H9 (cell line): ENCODE measurements around the gene SCUBE1. TPM values are rescaled to one million over a fixed set of nuclear protein-coding genes. Genes with fewer than 3 reads are reported as not detected.

ENCODE experiments used
- DNase-seq: peaks from one replicate; pipeline ENCODE4 v3.0.0-alpha.2; 2017
- H2AFZ ChIP-seq: one replicate; pipeline ENCODE4 v1.6.1; 2013; ENCODE audit warnings: mild to moderate bottlenecking, low read length, control low read depth, moderate library complexity
- H2AK5ac ChIP-seq: 2 replicates; pipeline ENCODE4 v1.6.1; 2013; ENCODE audit warnings: low read length, control low read depth, mixed read lengths; ENCODE audit not compliant: insufficient read length
- H2BK120ac ChIP-seq: one replicate; pipeline ENCODE4 v1.6.1; 2013; ENCODE audit warnings: low read depth, mild to moderate bottlenecking, low read length, control low read depth, inconsistent platforms; ENCODE audit not compliant: poor library complexity, severe bottlenecking
- H2BK12ac ChIP-seq: 2 replicates; pipeline ENCODE4 v1.6.1; 2013; ENCODE audit warnings: low read length, control low read depth, mixed read lengths, low read depth; ENCODE audit not compliant: insufficient read length
- H2BK15ac ChIP-seq: 2 replicates; pipeline ENCODE4 v1.6.1; 2013; ENCODE audit warnings: low read depth, low read length, control low read depth
- H2BK20ac ChIP-seq: one replicate; pipeline ENCODE4 v1.6.1; 2013; ENCODE audit warnings: low read depth, mild to moderate bottlenecking, low read length, control low read depth, inconsistent platforms; ENCODE audit not compliant: poor library complexity, severe bottlenecking
- H2BK5ac ChIP-seq: 2 replicates; pipeline ENCODE4 v1.6.1; 2013; ENCODE audit warnings: low read length, control low read depth, mixed read lengths; ENCODE audit not compliant: insufficient read length
- H3K14ac ChIP-seq: 2 replicates; pipeline ENCODE4 v1.6.1; 2013; ENCODE audit warnings: low read length, control low read depth; ENCODE audit not compliant: insufficient read depth
- H3K18ac ChIP-seq: 2 replicates; pipeline ENCODE4 v1.6.1; 2013; ENCODE audit warnings: low read depth, mild to moderate bottlenecking, mixed read lengths, low read length, control low read depth; ENCODE audit not compliant: insufficient read length
- H3K23ac ChIP-seq: 2 replicates; pipeline ENCODE4 v1.6.1; 2013; ENCODE audit warnings: low read length, control low read depth, mixed read lengths, low read depth; ENCODE audit not compliant: insufficient read length
- H3K23me2 ChIP-seq: 2 replicates; pipeline ENCODE4 v1.6.1; 2013; ENCODE audit warnings: low read depth, mild to moderate bottlenecking, mixed read lengths, low read length, control low read depth; ENCODE audit not compliant: insufficient read length, poor library complexity, severe bottlenecking
- H3K27ac ChIP-seq: 2 replicates; pipeline ENCODE4 v1.5.1; 2013; ENCODE audit warnings: low read length, control low read depth, mixed read lengths, low read depth; ENCODE audit not compliant: insufficient read length
- H3K27me3 ChIP-seq: 2 replicates; pipeline ENCODE4 v1.6.1; 2013; ENCODE audit warnings: low read length, control low read depth, inconsistent platforms; ENCODE audit not compliant: insufficient read depth
- H3K4ac ChIP-seq: 2 replicates; pipeline ENCODE4 v1.6.1; 2013; ENCODE audit warnings: low read depth, mild to moderate bottlenecking, control low read depth, inconsistent platforms, low read length, moderate library complexity
- H3K4me1 ChIP-seq: 2 replicates; pipeline ENCODE4 v1.6.1; 2013; ENCODE audit warnings: low read length, control low read depth, inconsistent platforms; ENCODE audit not compliant: insufficient read depth
- H3K4me2 ChIP-seq: 2 replicates; pipeline ENCODE4 v1.6.1; 2013; ENCODE audit warnings: low read length, control low read depth, mixed read lengths; ENCODE audit not compliant: insufficient read length, insufficient read depth
- H3K56ac ChIP-seq: 2 replicates; pipeline ENCODE4 v1.6.1; 2013; ENCODE audit warnings: low read depth, mild to moderate bottlenecking, mixed read lengths, low read length, control low read depth; ENCODE audit not compliant: insufficient read length
- H3K79me1 ChIP-seq: 2 replicates; pipeline ENCODE4 v1.6.1; 2013; ENCODE audit warnings: low read depth, mild to moderate bottlenecking, moderate library complexity, low read length, control low read depth, inconsistent platforms; ENCODE audit not compliant: insufficient read depth, poor library complexity, severe bottlenecking
- H3K79me2 ChIP-seq: 2 replicates; pipeline ENCODE4 v1.6.1; 2013; ENCODE audit warnings: low read length, control low read depth, inconsistent platforms; ENCODE audit not compliant: insufficient read depth
- H3K9ac ChIP-seq: 2 replicates; pipeline ENCODE4 v1.6.1; 2013; ENCODE audit warnings: low read length, control low read depth, mixed read lengths; ENCODE audit not compliant: insufficient read length; ENCODE audit errors: extremely low read depth
- H3K9me3 ChIP-seq: one replicate; pipeline ENCODE4 v1.6.1; 2013; ENCODE audit warnings: low read depth, low read length, inconsistent platforms; ENCODE audit not compliant: control insufficient read depth
- H3T11ph ChIP-seq: one replicate; pipeline ENCODE4 v1.6.1; 2013; ENCODE audit warnings: mild to moderate bottlenecking, low read length, control low read depth, inconsistent platforms
- H4K20me1 ChIP-seq: one replicate; pipeline ENCODE4 v1.6.1; 2013; ENCODE audit not compliant: control insufficient read depth, insufficient read length, insufficient read depth
- H4K5ac ChIP-seq: 2 replicates; pipeline ENCODE4 v1.6.1; 2013; ENCODE audit warnings: low read depth, mild to moderate bottlenecking, mixed read lengths, low read length, control low read depth; ENCODE audit not compliant: insufficient read length
- H4K8ac ChIP-seq: replicated peaks from 2 replicates; pipeline ENCODE4 v1.6.1; 2013; ENCODE audit warnings: low read length, control low read depth, mixed read lengths, low read depth; ENCODE audit not compliant: insufficient read length
- H4K91ac ChIP-seq: 2 replicates; pipeline ENCODE4 v1.6.1; 2013; ENCODE audit warnings: low read depth, mild to moderate bottlenecking, moderate library complexity, mixed read lengths, low read length, control low read depth; ENCODE audit not compliant: insufficient read length
- H3K27ac Mint-ChIP-seq, 3 experiments: 2 replicates in 2 of 3; 3 replicates in 1 of 3; pipeline ENCODE4 v1.8.0; 2020 to 2021; ENCODE audit warnings: mixed read lengths in 3 of 3, mild to moderate bottlenecking in 1 of 3, moderate library complexity in 1 of 3
- H3K27me3 Mint-ChIP-seq: 2 replicates; pipeline ENCODE4 v1.8.0; 2021; ENCODE audit warnings: low read depth, mild to moderate bottlenecking, moderate library complexity, mixed read lengths
- H3K36me3 Mint-ChIP-seq, 3 experiments: 2 replicates in 2 of 3; 3 replicates in 1 of 3; pipeline ENCODE4 v1.8.0; 2020 to 2021; ENCODE audit warnings: low read depth in 3 of 3, mixed read lengths in 3 of 3; ENCODE audit not compliant: insufficient read depth in 1 of 3
- H3K4me1 Mint-ChIP-seq, 2 experiments: 2 replicates each; pipeline ENCODE4 v1.8.0; 2020; ENCODE audit warnings: mixed read lengths in 2 of 2
- H3K4me3 Mint-ChIP-seq, 2 experiments: 2 replicates in 1 of 2; 3 replicates in 1 of 2; pipeline ENCODE4 v1.8.0; 2020 to 2021; ENCODE audit warnings: mild to moderate bottlenecking in 2 of 2, mixed read lengths in 2 of 2, moderate library complexity in 1 of 2
- H3K9me3 Mint-ChIP-seq, 2 experiments: 2 replicates in 1 of 2; 3 replicates in 1 of 2; pipeline ENCODE4 v1.8.0; 2020; ENCODE audit warnings: mild to moderate bottlenecking in 2 of 2, mixed read lengths in 2 of 2, moderate library complexity in 1 of 2
- CTCF ChIP-seq: fragments of 200-600 bp; sonication (generic); conservative IDR thresholded peaks from 3 replicates; pipeline ENCODE4 v1.8.0; 2021; ENCODE audit warnings: antibody characterized with exemption, mild to moderate bottlenecking
- WGBS: extraction: QIAGEN DNeasy Blood & Tissue Kit; methylation state at CpG from one replicate; pipeline ENCODE4 v1.1.7; 2013; ENCODE audit warnings: missing lambda C conversion rate, low lambda C conversion rate, mixed read lengths; ENCODE audit not compliant: insufficient read length; ENCODE audit errors: extremely low coverage; 5-methylcytosine and 5-hydroxymethylcytosine counted together
- total RNA-seq: library from RNA; stranded (reverse); gene quantifications from 2 replicates; pipeline ENCODE4 v1.2.1, GENCODE V29; 2021

The SCUBE1 gene
- total RNA-seq, 1 experiment from 2014 or later = 1.2 TPM

DNA sequence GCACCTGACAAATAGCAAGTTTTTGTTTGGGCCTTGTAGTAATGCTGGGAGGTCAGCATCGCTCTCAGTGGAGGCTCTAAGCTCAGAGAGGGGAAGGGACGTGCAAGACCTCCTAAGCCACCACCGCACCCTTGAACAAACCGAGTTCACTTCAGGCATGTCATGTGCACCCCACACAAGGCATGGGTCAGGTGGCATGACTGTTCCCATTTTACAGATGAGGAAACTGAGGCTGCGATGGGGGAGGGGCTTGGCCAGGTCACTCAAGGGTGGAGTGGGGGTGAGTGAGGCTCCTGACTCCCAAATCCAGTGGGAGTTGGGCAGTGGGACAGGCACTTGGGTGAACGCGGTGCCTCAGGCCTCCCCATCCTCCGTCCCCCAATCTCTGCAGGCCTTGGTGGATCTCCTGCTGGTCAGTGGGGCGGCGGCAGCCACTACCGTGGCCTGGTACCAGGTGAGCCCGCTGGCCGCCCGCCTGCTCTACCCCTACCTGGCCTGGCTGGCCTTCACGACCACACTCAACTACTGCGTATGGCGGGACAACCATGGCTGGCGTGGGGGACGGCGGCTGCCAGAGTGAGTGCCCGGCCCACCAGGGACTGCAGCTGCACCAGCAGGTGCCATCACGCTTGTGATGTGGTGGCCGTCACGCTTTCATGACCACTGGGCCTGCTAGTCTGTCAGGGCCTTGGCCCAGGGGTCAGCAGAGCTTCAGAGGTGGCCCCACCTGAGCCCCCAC is 180.6 kb downstream of the SCUBE1 start:
- Histone ChIP-seq H2BK12ac (no peak overlapping the region), H3T11ph (no peak overlapping the region), H3K79me1 (no peaks in the 10 kb centered on the region), H2BK20ac (no peak overlapping the region), H3K23me2 (no peaks in the 10 kb centered on the region), H3K27me3 (no peaks in the 10 kb centered on the region), H3K79me2 (no peaks in the 10 kb centered on the region), H3K56ac (no peak overlapping the region), H3K4me1 (no peaks in the 10 kb centered on the region), H3K23ac (no peak overlapping the region), H3K14ac (no peak overlapping the region), H2AFZ (no peak overlapping the region), H3K4me2 (no peak overlapping the region), H3K4ac (no peak overlapping the region), H3K9me3 (no peaks in the 10 kb centered on the region), H2BK120ac (no peak overlapping the region), H4K91ac (no peak overlapping the region), H2AK5ac (no peak overlapping the region), H3K27ac (no peak overlapping the region), H4K8ac (no peak overlapping the region), H4K5ac (no peak overlapping the region), H2BK15ac (no peak overlapping the region), H4K20me1 (no peaks in the 10 kb centered on the region), H3K18ac (no peak overlapping the region), H2BK5ac (no peak overlapping the region), H3K9ac (no peak overlapping the region)
- no peak for DNase-seq
- H3K27ac Mint-ChIP-seq = no peak overlapping the region
- H3K27me3 Mint-ChIP-seq = peaks cover under 1% of the 10 kb centered on the region
- no peaks in the 10 kb centered on the region for H3K9me3 Mint-ChIP-seq
- no peak for TF ChIP-seq CTCF
- H3K4me3 Mint-ChIP-seq = no peak overlapping the region
- no CpG with 5 or more reads among the region's 24 CpGs for WGBS
- H3K36me3 Mint-ChIP-seq = peaks cover 2 to 14% (median 3%) of the 10 kb centered on the region in 3 experiments; a peak in 6 of 7 replicates
- H3K4me1 Mint-ChIP-seq = peaks cover 0 to 8% of the 10 kb centered on the region in 2 experiments; a peak in 2 of 4 replicates
